ENCODE results near the gene OR4B1. TPM values are rescaled to one million over a fixed set of nuclear protein-coding genes. Genes with fewer than 3 reads are reported as not detected.

Gene OR4B1
- total and polyA plus RNA-seq, 8 donors, result not detected

DNA sequence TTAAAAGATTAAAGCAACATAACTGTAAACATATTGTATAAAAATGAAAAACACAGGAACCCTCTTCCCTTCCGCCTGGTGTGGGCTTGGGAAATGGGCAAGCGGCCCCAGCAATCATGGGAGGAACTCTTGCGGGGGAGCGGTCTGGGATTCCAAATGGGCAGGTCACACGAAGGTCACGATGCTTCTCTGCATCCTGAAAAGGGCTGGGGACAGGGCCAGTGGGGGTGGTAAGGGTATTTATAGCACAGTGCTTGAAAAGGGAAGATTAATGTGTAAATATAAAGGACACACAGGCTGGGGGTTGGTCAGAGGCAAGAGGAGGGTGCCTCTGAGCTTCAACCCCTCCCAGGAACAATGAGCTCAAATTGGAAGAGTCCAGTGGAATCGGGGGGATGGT, 46.9 kb upstream of the OR4B1 start:
- Histone ChIP-seq H3K9me3 (no peaks in the 10 kb centered on the region), H3K36me3 (peaks cover 8 to 43% (median 38%) of the 10 kb centered on the region in 4 donors), H3K4me1 (peaks cover 6 to 30% (median 19%) of the 10 kb centered on the region in 4 donors), H3K27ac (peak overlapping the region in 1 of 5 donors; percentile 33), H3K27me3 (no peaks in the 10 kb centered on the region), H3K4me3 (no peak overlapping the region)
- DNase-seq, result peak in 1 of 2 donors; percentile 67
- WGBS, 5 donors, result 70 to 81% (median 74%) methylated on average over 7 of the region's 7 CpGs
- TF ChIP-seq, protein P1, sequence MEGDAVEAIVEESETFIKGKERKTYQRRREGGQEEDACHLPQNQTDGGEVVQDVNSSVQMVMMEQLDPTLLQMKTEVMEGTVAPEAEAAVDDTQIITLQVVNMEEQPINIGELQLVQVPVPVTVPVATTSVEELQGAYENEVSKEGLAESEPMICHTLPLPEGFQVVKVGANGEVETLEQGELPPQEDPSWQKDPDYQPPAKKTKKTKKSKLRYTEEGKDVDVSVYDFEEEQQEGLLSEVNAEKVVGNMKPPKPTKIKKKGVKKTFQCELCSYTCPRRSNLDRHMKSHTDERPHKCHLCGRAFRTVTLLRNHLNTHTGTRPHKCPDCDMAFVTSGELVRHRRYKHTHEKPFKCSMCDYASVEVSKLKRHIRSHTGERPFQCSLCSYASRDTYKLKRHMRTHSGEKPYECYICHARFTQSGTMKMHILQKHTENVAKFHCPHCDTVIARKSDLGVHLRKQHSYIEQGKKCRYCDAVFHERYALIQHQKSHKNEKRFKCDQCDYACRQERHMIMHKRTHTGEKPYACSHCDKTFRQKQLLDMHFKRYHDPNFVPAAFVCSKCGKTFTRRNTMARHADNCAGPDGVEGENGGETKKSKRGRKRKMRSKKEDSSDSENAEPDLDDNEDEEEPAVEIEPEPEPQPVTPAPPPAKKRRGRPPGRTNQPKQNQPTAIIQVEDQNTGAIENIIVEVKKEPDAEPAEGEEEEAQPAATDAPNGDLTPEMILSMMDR (IDR thresholded peaks at IDR 0.05), result no peak
- TF ChIP-seq POLR2AphosphoS5 (IDR thresholded peaks at IDR 0.05) (no peak), POLR2A (IDR thresholded peaks at IDR 0.05) (no peak), EP300 (IDR thresholded peaks at IDR 0.05) (no peak)
- intact Hi-C loops (cut with DNase I; ENCODE audit: low total_unique reads), result no loop called here

DNA sequence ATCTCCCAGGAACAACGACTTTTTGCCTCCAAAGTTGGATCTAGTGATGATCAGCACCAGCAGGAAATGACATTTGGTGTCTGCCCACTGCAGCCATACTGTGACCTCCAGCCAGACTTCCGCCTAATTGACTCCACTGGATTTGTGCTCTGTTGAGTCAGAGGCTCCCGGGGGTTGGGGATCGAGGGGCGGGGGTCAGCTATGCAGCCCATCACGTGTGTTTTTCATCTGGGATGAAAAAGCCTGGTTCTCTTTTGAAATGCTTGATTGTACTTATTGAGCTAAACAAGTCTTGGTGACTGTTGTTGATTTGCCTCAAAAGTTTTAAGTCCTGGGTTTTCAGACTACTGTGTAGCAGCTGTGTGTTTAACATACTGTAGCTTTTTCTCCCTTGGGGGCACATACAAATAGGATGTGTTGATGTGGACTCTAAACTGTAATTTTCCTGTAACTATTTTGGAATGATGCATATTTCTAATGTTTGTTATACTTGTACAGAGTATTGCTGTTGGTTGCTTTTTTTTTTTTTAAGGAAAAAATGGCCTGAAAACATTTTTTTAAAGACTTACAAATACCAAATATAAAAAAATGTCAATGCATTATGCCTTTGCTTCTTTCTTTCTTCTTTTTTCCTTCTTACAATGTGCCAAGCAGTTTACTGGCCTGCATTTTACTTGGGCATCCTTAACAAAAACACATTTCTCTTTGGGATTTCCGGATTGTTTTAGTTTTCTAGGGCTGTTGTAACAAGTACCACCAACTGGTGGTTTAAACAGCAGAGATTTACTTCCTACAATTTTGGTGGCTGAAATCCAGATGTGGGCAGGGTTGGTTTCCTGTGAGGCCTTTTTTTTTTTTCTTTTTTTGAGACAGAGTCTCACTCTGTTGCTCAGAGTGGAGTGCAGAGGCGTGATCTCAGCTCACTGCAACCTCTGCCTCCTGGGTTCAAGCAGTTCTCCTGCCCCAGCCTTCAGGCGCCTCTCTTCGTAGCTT, 46.1 kb upstream of the OR4B1 start:
- DNase-seq, result peak in 1 of 2 donors; percentile 60
- Histone ChIP-seq H3K27me3 (no peaks in the 10 kb centered on the region), H3K4me3 (no peak overlapping the region), H3K9me3 (no peaks in the 10 kb centered on the region), H3K4me1 (peaks cover 6 to 30% (median 19%) of the 10 kb centered on the region in 4 donors), H3K27ac (peak overlapping the region in 2 of 5 donors; percentile 2 to 17), H3K36me3 (peaks cover 8 to 34% (median 31%) of the 10 kb centered on the region in 4 donors)
- 68 to 84% (median 75%) methylated on average over 10 of the region's 10 CpGs for WGBS, 5 donors
- intact Hi-C loops (cut with DNase I; ENCODE audit: low total_unique reads), result no loop called here
- TF ChIP-seq, protein P1 (IDR thresholded peaks at IDR 0.05), result no peak
- TF ChIP-seq POLR2A (IDR thresholded peaks at IDR 0.05) (no peak), EP300 (IDR thresholded peaks at IDR 0.05) (no peak), POLR2AphosphoS5 (IDR thresholded peaks at IDR 0.05) (no peak)

DNA sequence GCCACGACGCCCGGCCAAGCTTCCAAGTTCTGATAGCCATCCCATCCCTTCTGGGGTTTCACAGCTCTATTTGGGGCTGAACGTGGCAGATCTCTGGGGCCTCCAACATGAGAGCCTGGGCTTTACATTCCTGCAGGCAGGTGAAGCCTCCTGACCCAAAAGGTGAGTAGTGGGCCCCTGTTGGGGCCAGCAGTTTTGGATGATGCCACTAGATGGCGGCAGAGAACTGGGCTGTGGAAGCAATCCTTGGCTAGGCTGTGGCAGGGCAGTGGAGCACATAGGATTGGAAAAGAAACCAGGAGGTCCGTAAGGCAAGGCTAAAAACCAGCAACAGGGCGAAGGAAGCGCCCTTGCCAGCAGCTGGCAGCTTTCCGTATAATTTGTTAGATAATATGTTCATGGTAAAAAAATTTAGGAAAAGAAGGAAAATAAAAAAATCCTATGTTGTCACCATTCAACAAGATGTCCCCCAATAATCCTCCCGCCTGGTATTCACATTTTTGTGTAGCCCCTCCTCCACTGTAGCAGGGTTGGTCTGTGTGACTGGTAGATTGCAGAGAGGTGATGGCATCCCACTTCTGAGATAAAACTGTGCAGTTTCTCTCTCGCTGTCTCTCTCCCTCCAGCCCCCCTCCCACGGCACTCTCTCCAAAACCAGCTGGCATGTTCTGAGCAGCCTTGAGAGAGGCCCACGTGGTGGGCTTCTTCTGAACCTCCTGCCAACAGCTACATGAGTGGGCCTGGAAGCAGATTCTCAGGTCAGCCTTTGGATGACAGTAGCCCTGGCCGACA, 43.6 kb upstream of the OR4B1 start:
- Histone ChIP-seq H3K9me3 (no peaks in the 10 kb centered on the region), H3K4me3 (no peak overlapping the region), H3K4me1 (peaks cover 6 to 30% (median 19%) of the 10 kb centered on the region in 4 donors), H3K36me3 (peaks cover 0 to 10% (median 7%) of the 10 kb centered on the region in 4 donors), H3K27ac (no peak overlapping the region), H3K27me3 (no peaks in the 10 kb centered on the region)
- intact Hi-C loops (cut with DNase I; ENCODE audit: low total_unique reads), result no loop called here
- 45 to 57% (median 52%) methylated on average over 14 of the region's 14 CpGs for WGBS, 5 donors
- peak; percentile 62 to 79 for DNase-seq
- no peak for TF ChIP-seq POLR2A (IDR thresholded peaks at IDR 0.05)
- TF ChIP-seq, protein P1 (IDR thresholded peaks at IDR 0.05), result peak in 5 of 7 experiments; percentile 46 to 84 (median 78)

DNA sequence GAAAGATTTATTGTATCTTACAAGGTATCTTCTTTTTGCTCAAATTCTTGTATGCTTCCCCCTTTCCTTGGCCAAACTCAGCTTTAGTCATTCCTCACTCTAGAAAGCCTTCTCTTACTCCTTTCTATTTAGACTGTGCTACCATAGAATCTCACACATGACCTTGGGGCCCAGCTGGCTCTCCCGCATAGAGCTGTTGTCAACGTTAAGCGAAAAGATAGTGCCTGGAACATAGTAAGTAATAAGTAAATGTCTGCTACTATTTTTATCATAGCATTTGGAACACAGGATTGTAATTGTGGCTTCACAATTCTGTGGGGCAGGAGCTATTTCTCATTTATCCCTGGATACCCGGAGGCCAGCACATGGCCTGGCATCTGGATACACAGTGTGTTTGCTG, 38.9 kb upstream of the OR4B1 start:
- Histone ChIP-seq H3K27me3 (no peaks in the 10 kb centered on the region), H3K27ac (no peak overlapping the region), H3K36me3 (no peaks in the 10 kb centered on the region), H3K4me1 (peaks cover 0 to 5% (median 0%) of the 10 kb centered on the region in 4 donors), H3K4me3 (no peak overlapping the region), H3K9me3 (no peaks in the 10 kb centered on the region)
- intact Hi-C loops (cut with DNase I; ENCODE audit: low total_unique reads), result no loop called here
- TF ChIP-seq EP300 (IDR thresholded peaks at IDR 0.05) (no peak), POLR2A (IDR thresholded peaks at IDR 0.05) (no peak), POLR2AphosphoS5 (IDR thresholded peaks at IDR 0.05) (no peak)
- TF ChIP-seq, protein P1 (IDR thresholded peaks at IDR 0.05), result no peak
- 61 to 78% (median 64%) methylated on average over 4 of the region's 4 CpGs for WGBS, 5 donors
- no peak for DNase-seq

All from stomach (tissue), 9 donors.